Bone marrow (tissue), 2 donors: ENCODE data around the gene ANXA1.

Experiments
- DNase-seq, 2 donors: peaks; one replicate each; lab custom pipeline; 2025; lab: John Stamatoyannopoulos, UW

ANXA1 gene

DNA sequence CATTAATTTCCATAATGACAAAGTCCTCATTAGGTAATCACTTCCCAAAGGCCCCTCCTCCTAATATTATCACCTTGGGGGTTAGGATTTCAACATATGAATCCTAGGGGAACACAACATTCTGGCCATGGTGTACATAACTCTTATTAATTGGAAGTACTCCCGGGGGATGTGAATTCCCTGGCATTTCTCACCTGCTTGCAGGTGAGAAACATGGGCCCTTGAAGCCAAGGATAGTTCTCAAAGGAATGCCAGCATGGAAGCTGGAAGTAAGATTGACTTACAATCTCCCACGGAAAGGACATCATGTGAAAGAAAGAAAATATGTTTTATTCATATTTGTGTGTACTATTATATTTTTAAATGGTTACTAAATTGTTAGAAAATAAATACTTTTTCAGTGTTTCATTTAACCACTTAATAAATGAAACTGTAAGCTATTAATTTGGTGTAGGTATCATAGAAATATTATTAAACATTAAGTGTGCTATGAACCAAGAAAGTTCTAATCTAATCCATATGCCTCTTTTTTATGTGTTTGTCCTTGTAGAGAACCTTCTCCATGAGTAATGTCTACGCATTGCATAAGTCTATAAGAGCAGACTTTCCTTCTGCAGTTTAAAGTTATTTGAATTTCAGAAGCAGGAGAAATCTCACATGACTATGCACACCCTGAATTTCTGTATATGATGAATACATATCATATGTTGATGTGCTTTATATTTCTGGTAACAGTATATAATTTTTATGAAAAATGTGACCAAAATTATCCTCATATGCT, 59.4 kb downstream of the ANXA1 start:
- DNase-seq = no peak

DNA sequence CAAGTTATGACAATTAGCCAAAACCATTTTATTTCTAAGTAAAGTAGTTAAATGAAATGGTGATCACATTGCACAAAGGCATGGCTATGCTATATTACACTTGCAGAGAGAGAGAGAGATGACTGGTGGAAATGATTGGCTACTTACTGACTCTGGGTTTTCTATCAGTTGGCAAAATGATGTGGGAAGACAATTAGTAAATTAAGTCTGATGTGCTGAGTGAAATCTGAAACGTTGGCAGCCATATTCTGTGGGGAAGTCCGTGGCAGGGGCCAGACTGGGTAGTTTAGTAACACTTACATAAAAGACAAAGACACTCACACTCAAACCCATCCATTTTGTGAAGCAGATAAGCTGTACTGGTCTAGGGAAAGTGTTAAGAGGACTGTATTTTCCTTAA, 61.6 kb downstream of the ANXA1 start:
- DNase-seq = no peak

DNA sequence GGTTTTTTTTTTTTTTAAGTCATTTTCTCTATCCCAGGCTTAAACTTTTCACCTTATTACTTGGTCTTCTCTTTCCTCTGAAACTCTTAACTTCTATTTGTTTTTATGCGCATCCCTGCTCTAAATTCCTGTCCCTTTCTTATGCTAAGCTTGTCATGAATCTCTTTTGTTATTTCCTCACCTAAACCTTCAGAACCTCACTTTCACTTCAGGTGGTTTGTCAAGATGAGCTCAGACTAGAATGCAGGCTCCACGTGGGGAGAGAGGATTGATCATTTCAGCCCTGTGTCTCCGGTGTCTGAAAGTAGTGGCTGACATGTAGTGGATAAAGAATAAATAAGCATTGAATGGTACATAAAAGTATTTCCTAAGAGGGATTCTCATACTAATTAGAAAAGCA, 63.6 kb downstream of the ANXA1 start:
- DNase-seq = no peak

DNA sequence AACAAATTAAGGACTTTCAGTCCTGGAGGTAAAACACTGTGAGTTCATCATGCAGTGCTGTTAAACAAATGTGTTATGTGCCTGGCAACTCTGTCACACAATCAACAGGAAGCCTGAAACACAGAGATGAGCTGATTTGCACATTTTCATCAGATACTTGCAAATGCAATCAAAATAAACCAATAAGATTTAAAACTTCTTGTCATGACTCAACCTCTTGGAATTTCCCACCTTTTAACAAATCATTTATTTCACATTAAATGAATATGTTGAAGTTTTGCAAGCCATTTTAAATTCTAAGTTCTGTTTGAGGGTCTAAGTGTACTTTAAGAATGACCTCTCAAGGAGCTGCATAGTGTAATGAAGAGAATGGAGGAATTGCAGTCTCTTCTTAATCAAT, 64.4 kb downstream of the ANXA1 start:
- DNase-seq = no peak
